Stomach (tissue), 9 donors: ENCODE measurements around the gene NXT1. TPM values are rescaled to one million over a fixed set of nuclear protein-coding genes. Genes with fewer than 3 reads are reported as not detected.
A peak's percentile ranks its signal among the peaks of the same experiment; 100 is the strongest.

ENCODE experiments used
- DNase-seq, 2 donors: peaks; one replicate each; pipeline versions ENCODE4 v3.0.0 to v3.0.0-alpha.2; 2013 to 2019
- H3K27ac ChIP-seq, 5 donors: fragments of 200-600 bp in 4 of 5; sonication (generic) in 4 of 5; one replicate each; pipeline ENCODE4 v1.5.1; 2013 to 2019; ENCODE audit warnings: mild to moderate bottlenecking in 1 of 5, moderate library complexity in 1 of 5
- H3K27me3 ChIP-seq, 3 donors: fragments of 200-600 bp; sonication (generic); one replicate each; pipeline ENCODE4 v1.5.1; 2017 to 2019; ENCODE audit warnings: mixed run types in 1 of 3
- H3K36me3 ChIP-seq, 4 donors: fragments of 200-600 bp; sonication (generic); 1 replicate in 3 of 4; 2 replicates in 1 of 4; pipeline ENCODE4 v1.5.1; 2016 to 2019
- H3K4me1 ChIP-seq, 4 donors: fragments of 200-600 bp; sonication (generic); one replicate each; pipeline ENCODE4 v1.5.1; 2016 to 2019
- H3K4me3 ChIP-seq, 4 donors: fragments of 200-600 bp; sonication (generic) in 3 of 4; one replicate each; pipeline ENCODE4 v1.5.1; 2016 to 2019; ENCODE audit warnings: mild to moderate bottlenecking in 1 of 4
- H3K9me3 ChIP-seq, 4 donors: fragments of 200-600 bp; sonication (generic); one replicate each; pipeline ENCODE4 v1.5.1; 2016 to 2019
- EP300 ChIP-seq: sonication (generic); formaldehyde crosslinking; IDR thresholded peaks from one replicate; pipeline ENCODE4 v1.6.1; 2017; ENCODE audit warnings: antibody characterized with exemption
- POLR2A ChIP-seq, 4 donors: fragments of 450-650 bp; IDR thresholded peaks; one replicate each; pipeline ENCODE4 v1.6.1; 2016; ENCODE audit warnings: antibody characterized with exemption in 4 of 4, control low read depth in 2 of 4, mild to moderate bottlenecking in 1 of 4, moderate library complexity in 1 of 4
- POLR2AphosphoS5 ChIP-seq, 3 donors: sonication (generic); formaldehyde crosslinking; IDR thresholded peaks; one replicate each; pipeline ENCODE4 v1.6.1; 2016; ENCODE audit warnings: antibody characterized with exemption in 3 of 3
- WGBS, 5 donors: extraction: QIAGEN DNeasy Blood & Tissue Kit in 3 of 5; methylation state at CpG; one replicate each; pipeline versions ENCODE4 v1.1.5 to v1.1.7; 2013 to 2018; 5-methylcytosine and 5-hydroxymethylcytosine counted together
- intact Hi-C: fragments of 100-400 bp; cut with DNase I; formaldehyde crosslinking; loops from one replicate; pipeline ENCODE4 v1.15.1; 2023; ENCODE audit warnings: low total_unique reads
- polyA plus RNA-seq, 3 donors: library from polyadenylated mRNA; stranded (reverse); fragments of 200-250 nt; gene quantifications; one replicate each; pipeline ENCODE4 v1.2.3, GENCODE V29; 2013
- total RNA-seq, 5 donors: library from RNA; depleted of rRNA; stranded (reverse); fragments of >200 nt; gene quantifications; one replicate each; pipeline versions ENCODE4 v1.1.0 to v1.2.3, GENCODE V29; 2014 to 2016
- TF ChIP-seq, protein P1 (sequence below), 7 experiments: fragments of 450-650 bp in 4 of 7; fragments of 200-600 bp in 3 of 7; sonication (generic) in 3 of 7; IDR thresholded peaks; one replicate each; pipeline ENCODE4 v1.5.1; 2016 to 2019; ENCODE audit warnings: antibody characterized with exemption in 7 of 7, control low read depth in 2 of 7, mild to moderate bottlenecking in 1 of 7
- donor health status: healthy with polysubstance abuse.
- donor health status: Bipolar disorder and iron deficiency.
- donor health status: healthy.

The NXT1 gene
- total and polyA plus RNA-seq, 8 donors: 2.3 to 24.8 (median 13.7) TPM

DNA sequence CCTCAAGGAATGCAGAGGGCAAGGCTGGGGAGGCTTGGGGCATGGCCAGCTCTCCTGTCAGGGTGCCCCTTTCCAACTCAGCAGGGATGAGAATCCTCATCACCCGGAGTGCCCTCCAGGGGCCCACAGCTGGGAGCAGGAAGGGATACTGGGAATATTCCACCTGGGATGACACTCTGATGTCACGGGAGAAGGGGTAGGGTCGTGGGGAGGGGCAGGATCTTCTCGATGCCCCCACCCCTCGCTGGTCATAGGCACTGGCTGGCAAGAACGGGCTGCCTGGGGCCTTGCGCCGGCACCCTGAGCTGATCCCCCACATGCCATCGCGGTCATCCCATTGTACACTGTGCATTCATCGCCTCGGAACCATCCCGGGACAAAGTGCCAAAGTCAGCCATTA is 10.6 kb upstream of the NXT1 start:
- no peaks in the 10 kb centered on the region for H3K36me3 ChIP-seq
- intact Hi-C loops: loop anchor here (5.0 kb wide), 2 partner anchors 293 to 643 kb away; partner anchors contain the start of gene THBD
- TF ChIP-seq, protein P1, sequence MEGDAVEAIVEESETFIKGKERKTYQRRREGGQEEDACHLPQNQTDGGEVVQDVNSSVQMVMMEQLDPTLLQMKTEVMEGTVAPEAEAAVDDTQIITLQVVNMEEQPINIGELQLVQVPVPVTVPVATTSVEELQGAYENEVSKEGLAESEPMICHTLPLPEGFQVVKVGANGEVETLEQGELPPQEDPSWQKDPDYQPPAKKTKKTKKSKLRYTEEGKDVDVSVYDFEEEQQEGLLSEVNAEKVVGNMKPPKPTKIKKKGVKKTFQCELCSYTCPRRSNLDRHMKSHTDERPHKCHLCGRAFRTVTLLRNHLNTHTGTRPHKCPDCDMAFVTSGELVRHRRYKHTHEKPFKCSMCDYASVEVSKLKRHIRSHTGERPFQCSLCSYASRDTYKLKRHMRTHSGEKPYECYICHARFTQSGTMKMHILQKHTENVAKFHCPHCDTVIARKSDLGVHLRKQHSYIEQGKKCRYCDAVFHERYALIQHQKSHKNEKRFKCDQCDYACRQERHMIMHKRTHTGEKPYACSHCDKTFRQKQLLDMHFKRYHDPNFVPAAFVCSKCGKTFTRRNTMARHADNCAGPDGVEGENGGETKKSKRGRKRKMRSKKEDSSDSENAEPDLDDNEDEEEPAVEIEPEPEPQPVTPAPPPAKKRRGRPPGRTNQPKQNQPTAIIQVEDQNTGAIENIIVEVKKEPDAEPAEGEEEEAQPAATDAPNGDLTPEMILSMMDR (IDR thresholded peaks at IDR 0.05): no peak
- TF ChIP-seq EP300 (no peak), POLR2A (IDR thresholded peaks at IDR 0.05) (no peak), POLR2AphosphoS5 (IDR thresholded peaks at IDR 0.05) (no peak)

DNA sequence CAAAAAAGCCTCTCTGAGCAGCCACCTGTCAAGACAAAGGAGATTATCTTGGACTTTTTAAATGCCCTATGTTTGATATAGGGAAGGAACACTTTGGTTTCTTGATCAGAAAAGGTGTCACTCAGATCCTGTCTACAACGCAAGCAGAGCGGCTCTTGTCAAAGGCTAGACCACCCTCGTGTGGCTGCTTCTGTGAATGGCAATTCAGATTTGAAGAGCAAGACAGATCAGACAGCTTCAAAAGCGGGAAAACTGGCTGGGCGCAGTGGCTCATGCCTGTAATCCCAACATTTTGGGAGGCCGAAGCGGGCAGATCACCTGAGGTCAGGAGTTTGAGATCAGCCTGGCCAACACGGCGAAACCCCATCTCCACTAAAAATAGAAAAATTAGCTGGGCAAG is 10.1 kb upstream of the NXT1 start:
- Histone ChIP-seq H3K4me3 (no peak overlapping the region), H3K9me3 (no peaks in the 10 kb centered on the region), H3K27ac (no peak overlapping the region), H3K27me3 (peaks cover 0 to 5% (median 0%) of the 10 kb centered on the region in 3 donors), H3K36me3 (no peaks in the 10 kb centered on the region), H3K4me1 (peaks cover 0 to 5% (median 0%) of the 10 kb centered on the region in 4 donors)
- WGBS, 5 donors: 22 to 32% (median 23%) methylated on average over 9 of the region's 9 CpGs
- TF ChIP-seq EP300: no peak
- TF ChIP-seq, protein P1 (IDR thresholded peaks at IDR 0.05): peak in 5 of 7 experiments; percentile 33 to 59 (median 48)
- peak; percentile 67 to 86 for DNase-seq
- intact Hi-C loops: loop anchor here (5.0 kb wide), 2 partner anchors 293 to 643 kb away; partner anchors contain the start of gene THBD

More for the DNA sequence above, 10.6 kb upstream of the NXT1 start:
- no peak overlapping the region for H3K4me3 ChIP-seq
- H3K4me1 ChIP-seq: peaks cover 0 to 5% (median 0%) of the 10 kb centered on the region in 4 donors
- DNase-seq: no peak
- H3K27me3 ChIP-seq: peaks cover 0 to 5% (median 0%) of the 10 kb centered on the region in 3 donors
- WGBS, 5 donors: 79 to 93% (median 80%) methylated on average over 8 to 13 of the region's 13 CpGs
- no peak overlapping the region for H3K27ac ChIP-seq
- H3K9me3 ChIP-seq: no peaks in the 10 kb centered on the region

DNA sequence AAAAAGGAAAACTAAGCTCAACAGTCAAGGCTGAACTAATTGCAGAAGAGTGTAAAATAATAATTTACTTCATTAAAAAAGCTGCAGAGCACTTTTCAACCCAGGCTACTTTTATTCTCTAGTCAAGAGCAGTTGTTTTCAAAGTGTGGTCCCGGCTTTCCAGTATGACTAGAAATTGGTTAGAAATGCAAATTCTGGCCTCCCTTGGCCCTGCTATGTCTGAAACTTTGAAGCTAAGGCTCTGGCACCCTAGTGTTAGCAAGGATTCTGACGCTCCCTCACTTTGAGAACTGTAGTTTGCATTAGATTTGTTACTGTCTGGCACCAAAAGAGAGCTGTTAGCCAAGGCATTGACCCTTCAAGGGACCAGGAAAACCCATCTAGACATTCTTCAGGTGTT is 9.5 kb upstream of the NXT1 start:
- intact Hi-C loops: loop anchor here (5.0 kb wide), 2 partner anchors 294 to 644 kb away; partner anchors contain the start of gene THBD
- TF ChIP-seq EP300: no peak
- TF ChIP-seq, protein P1 (IDR thresholded peaks at IDR 0.05): no peak
- no peak for TF ChIP-seq POLR2A (IDR thresholded peaks at IDR 0.05)
- TF ChIP-seq POLR2AphosphoS5 (IDR thresholded peaks at IDR 0.05): no peak
- DNase-seq: no peak
- H3K4me3 ChIP-seq: no peak overlapping the region
- H3K36me3 ChIP-seq: no peaks in the 10 kb centered on the region
- peaks cover 0 to 5% (median 0%) of the 10 kb centered on the region in 3 donors for H3K27me3 ChIP-seq
- H3K9me3 ChIP-seq: no peaks in the 10 kb centered on the region
- 50 to 73% (median 64%) methylated on average over 2 of the region's 2 CpGs for WGBS, 5 donors
- H3K27ac ChIP-seq: no peak overlapping the region
- H3K4me1 ChIP-seq: peaks cover 0 to 5% (median 0%) of the 10 kb centered on the region in 4 donors

GRCh38 chr20:23343590-23343989 is 7.0 kb upstream of the NXT1 start:
- intact Hi-C loops: loop anchor here (5.0 kb wide), 2 partner anchors 296 to 646 kb away; partner anchors contain the start of gene THBD
- WGBS, 5 donors: 92 to 100% (median 96%) methylated on average over 1 of the region's 1 CpG

More at GRCh38 chr20:23343590-23343989, 7.0 kb upstream of the NXT1 start:
- H3K27ac ChIP-seq: no peak overlapping the region
- peaks cover 0 to 5% (median 0%) of the 10 kb centered on the region in 4 donors for H3K4me1 ChIP-seq
- H3K9me3 ChIP-seq: no peaks in the 10 kb centered on the region
- no peak for TF ChIP-seq POLR2A (IDR thresholded peaks at IDR 0.05)
- TF ChIP-seq EP300: no peak
- TF ChIP-seq, protein P1 (IDR thresholded peaks at IDR 0.05): no peak
- no peak for TF ChIP-seq POLR2AphosphoS5 (IDR thresholded peaks at IDR 0.05)
- DNase-seq: no peak
- no peaks in the 10 kb centered on the region for H3K36me3 ChIP-seq
- H3K27me3 ChIP-seq: peaks cover 0 to 5% (median 0%) of the 10 kb centered on the region in 3 donors
- no peak overlapping the region for H3K4me3 ChIP-seq
